A549 treated with ZK216348 at 1 μM for 4 hours (cell line): ENCODE results near the gene FGF5. TPM values are rescaled to one million over a fixed set of nuclear protein-coding genes. Genes with fewer than 3 reads are reported as not detected.

Source experiments
- total RNA-seq: library from RNA; stranded (reverse); fragments of 200-300 nt; extraction: Qiagen RNA extraction; gene quantifications from 5 replicates; pipeline ENCODE4 v1.2.3, GENCODE V29; 2022; ENCODE audit warnings: low read depth

Gene FGF5, protein sequence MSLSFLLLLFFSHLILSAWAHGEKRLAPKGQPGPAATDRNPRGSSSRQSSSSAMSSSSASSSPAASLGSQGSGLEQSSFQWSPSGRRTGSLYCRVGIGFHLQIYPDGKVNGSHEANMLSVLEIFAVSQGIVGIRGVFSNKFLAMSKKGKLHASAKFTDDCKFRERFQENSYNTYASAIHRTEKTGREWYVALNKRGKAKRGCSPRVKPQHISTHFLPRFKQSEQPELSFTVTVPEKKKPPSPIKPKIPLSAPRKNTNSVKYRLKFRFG
- total RNA-seq, result 0.27 to 0.72 TPM (median 0.32 TPM) in 5 replicates

GRCh38 chr4:80266253-80266901 lies at the start of gene FGF5:
Gene FGF5, plus strand, starts transcription at chr4:80266664. Its CDS starts 161 bp downstream, at chr4:80266825.

GRCh38 chr4:80335554-80336358 lies 69.3 kb downstream of the FGF5 start, which contains the start of gene CFAP299:
Gene CFAP299, plus strand, starts transcription at chr4:80335730.

Other genes with a start within 250 kb of the FGF5 start
- 3.7 to 4.6 TPM (median 4.3 TPM) in 5 replicates for gene ANTXR2, start 193.4 kb upstream of the FGF5 start, total RNA-seq
- gene PRDM8, start 69.2 kb upstream of the FGF5 start, total RNA-seq, result 0.14 to 0.63 TPM (median 0.27 TPM) in 5 replicates
- gene CFAP299, start 69.1 kb downstream of the FGF5 start, total RNA-seq, result not detected in 5 replicates